Measurements from ENCODE around the gene SHROOM3. TPM values are rescaled to one million over a fixed set of nuclear protein-coding genes. Genes with fewer than 3 reads are reported as not detected.
A peak's percentile ranks its signal among the peaks of the same experiment; 100 is the strongest.

The SHROOM3 gene
- total and polyA plus RNA-seq, 7 donors, result 5.1 to 71.0 (median 28.2) TPM

- Histone ChIP-seq H3K9me3 (no peaks in the 10 kb centered on the region), H3K27me3 (no peaks in the 10 kb centered on the region), H3K4me3 (peak overlapping the region in 1 of 4 donors; percentile 25), H3K27ac (peak overlapping the region in 3 of 4 donors; percentile 87 to 89 (median 88)), H3K4me1 (peaks cover 0 to 89% (median 63%) of the 10 kb centered on the region in 4 donors), H3K36me3 (no peaks in the 10 kb centered on the region)
- 96% methylated on average over 85 of the region's 85 CpGs for WGBS, 2 donors
- intact Hi-C loops (cut with DNase I), result loop anchor here (10.0 kb wide), 1 partner anchor 526 kb away; the partner anchor contains the start of gene SCARB2
- no peak for DNase-seq
- TF ChIP-seq CTCF (IDR thresholded peaks at IDR 0.05) (no peak), POLR2AphosphoS5 (IDR thresholded peaks at IDR 0.05) (no peak), POLR2A (IDR thresholded peaks at IDR 0.05) (no peak), EP300 (IDR thresholded peaks at IDR 0.05) (no peak)
Measured at GRCh38 chr4:76740866-76741662, 306.0 kb downstream of the SHROOM3 start.

- Histone ChIP-seq H3K4me1 (peaks cover 0 to 84% (median 57%) of the 10 kb centered on the region in 4 donors), H3K27me3 (no peaks in the 10 kb centered on the region), H3K36me3 (no peaks in the 10 kb centered on the region), H3K9me3 (no peaks in the 10 kb centered on the region), H3K27ac (peak overlapping the region in 3 of 4 donors; percentile 87 to 89 (median 88)), H3K4me3 (peak overlapping the region in 1 of 4 donors; percentile 25)
- TF ChIP-seq CTCF (IDR thresholded peaks at IDR 0.05) (no peak), POLR2A (IDR thresholded peaks at IDR 0.05) (no peak), EP300 (IDR thresholded peaks at IDR 0.05) (no peak), POLR2AphosphoS5 (IDR thresholded peaks at IDR 0.05) (no peak)
- DNase-seq, result no peak
- 97% methylated on average over 26 of the region's 26 CpGs for WGBS, 2 donors
- intact Hi-C loops (cut with DNase I), result loop anchor here (10.0 kb wide), 1 partner anchor 527 kb away; the partner anchor contains the start of gene SCARB2
Measured at GRCh38 chr4:76741663-76742020, 306.6 kb downstream of the SHROOM3 start.

- Histone ChIP-seq H3K4me3 (no peak overlapping the region), H3K4me1 (peaks cover 0 to 72% (median 34%) of the 10 kb centered on the region in 4 donors), H3K27me3 (no peaks in the 10 kb centered on the region), H3K27ac (peak overlapping the region; percentile 42 to 87 (median 62)), H3K36me3 (no peaks in the 10 kb centered on the region), H3K9me3 (no peaks in the 10 kb centered on the region)
- WGBS, 2 donors, result 89 to 93% methylated on average over 1 of the region's 1 CpG
- intact Hi-C loops (cut with DNase I), result loop anchor here (10.0 kb wide), 1 partner anchor 530 kb away; the partner anchor contains the start of gene SCARB2
- no peak for DNase-seq
- TF ChIP-seq EP300 (IDR thresholded peaks at IDR 0.05) (no peak), POLR2AphosphoS5 (IDR thresholded peaks at IDR 0.05) (no peak), CTCF (IDR thresholded peaks at IDR 0.05) (no peak), POLR2A (IDR thresholded peaks at IDR 0.05) (no peak)
Measured at GRCh38 chr4:76744241-76744921, 309.4 kb downstream of the SHROOM3 start.

GRCh38 chr4:76745240-76745639, 310.2 kb downstream of the SHROOM3 start:
- Histone ChIP-seq H3K27ac (peak overlapping the region in 2 of 4 donors; percentile 64 to 87), H3K9me3 (no peaks in the 10 kb centered on the region), H3K36me3 (no peaks in the 10 kb centered on the region), H3K4me1 (peaks cover 0 to 63% (median 30%) of the 10 kb centered on the region in 4 donors), H3K4me3 (no peak overlapping the region), H3K27me3 (no peaks in the 10 kb centered on the region)
- WGBS, 2 donors, result 94 to 96% methylated on average over 1 of the region's 1 CpG
- TF ChIP-seq EP300 (IDR thresholded peaks at IDR 0.05), result no peak
- no peak for TF ChIP-seq POLR2AphosphoS5 (IDR thresholded peaks at IDR 0.05)
- no peak for TF ChIP-seq CTCF (IDR thresholded peaks at IDR 0.05)
- no peak for TF ChIP-seq POLR2A (IDR thresholded peaks at IDR 0.05)
- DNase-seq, result no peak
- intact Hi-C loops (cut with DNase I), result loop anchor here (10.0 kb wide), 1 partner anchor 530 kb away; the partner anchor contains the start of gene SCARB2
